HepG2 (cell line): Measurements from ENCODE around the gene RBBP9. TPM values are rescaled to one million over a fixed set of nuclear protein-coding genes. Genes with fewer than 3 reads are reported as not detected.

ENCODE experiments used
- ATF4 ChIP-seq, 2 experiments: fragments of 450-650 bp in 1 of 2; sonication (generic) in 1 of 2; formaldehyde crosslinking; IDR thresholded peaks; 2 replicates each; pipeline versions ENCODE4 v1.5.0 to v1.8.0; 2020 to 2022; ENCODE audit warnings: mild to moderate bottlenecking in 1 of 2, missing genetic modification reagents in 1 of 2
- ATF6 ChIP-seq: sonication (generic); formaldehyde crosslinking; conservative IDR thresholded peaks from 2 replicates; pipeline ENCODE4 v1.4.0; 2020; ENCODE audit warnings: missing genetic modification reagents
- BORCS8-MEF2B ChIP-seq: sonication (generic); formaldehyde crosslinking; IDR thresholded peaks from 2 replicates; pipeline ENCODE4 v1.8.0; 2022; ENCODE audit warnings: mild to moderate bottlenecking, missing genetic modification reagents
- ERF ChIP-seq: IDR thresholded peaks from 2 replicates; pipeline ENCODE4 v1.6.1; 2018; ENCODE audit warnings: missing biosample characterization, missing genetic modification reagents
- FOXK2 ChIP-seq: fragments of 450-650 bp; IDR thresholded peaks from 2 replicates; pipeline ENCODE4 v1.6.1; 2016
- KDM2A ChIP-seq: sonication (generic); formaldehyde crosslinking; IDR thresholded peaks from 2 replicates; pipeline ENCODE4 v1.4.0; 2020; ENCODE audit warnings: low read depth, missing genetic modification reagents, borderline replicate concordance
- MAZ ChIP-seq, 2 experiments: sonication (generic) in 1 of 2; formaldehyde crosslinking in 1 of 2; IDR thresholded peaks; 2 replicates each; pipeline versions ENCODE4 v1.5.0 to v1.6.1; 2012 to 2020; ENCODE audit warnings: low read depth in 2 of 2, mild to moderate bottlenecking in 2 of 2, borderline replicate concordance in 1 of 2, improper control_type of control experiment in 1 of 2, low read length in 1 of 2, missing genetic modification reagents in 1 of 2, moderate library complexity in 1 of 2
- MYC ChIP-seq: sonication (generic); formaldehyde crosslinking; IDR thresholded peaks from 2 replicates; pipeline ENCODE4 v1.9.0; 2021; ENCODE audit warnings: missing genetic modification reagents, borderline replicate concordance
- NCOA1 ChIP-seq: sonication (generic); formaldehyde crosslinking; IDR thresholded peaks from 2 replicates; pipeline ENCODE4 v1.9.0; 2021; ENCODE audit warnings: missing genetic modification reagents
- TCF7L2 ChIP-seq: IDR thresholded peaks from 2 replicates; pipeline ENCODE4 v1.6.1; 2011; ENCODE audit warnings: mild to moderate bottlenecking, low read depth, low read length, moderate library complexity
- TOPORS ChIP-seq: sonication (generic); formaldehyde crosslinking; IDR thresholded peaks from 2 replicates; pipeline ENCODE4 v1.8.0; 2023; ENCODE audit warnings: mild to moderate bottlenecking, missing genetic modification reagents
- ZBTB14 ChIP-seq: sonication (generic); formaldehyde crosslinking; IDR thresholded peaks from 2 replicates; pipeline ENCODE4 v1.4.0; 2020; ENCODE audit warnings: missing genetic modification reagents
- ZFP90 ChIP-seq: sonication (generic); formaldehyde crosslinking; IDR thresholded peaks from 2 replicates; pipeline ENCODE4 v1.8.0; 2022; ENCODE audit warnings: missing genetic modification reagents, mild to moderate bottlenecking, inconsistent platforms, borderline replicate concordance
- ZNF205 ChIP-seq: IDR thresholded peaks from 2 replicates; pipeline ENCODE4 v1.6.1; 2018; ENCODE audit warnings: missing biosample characterization, missing genetic modification reagents
- ZNF234 ChIP-seq: sonication (generic); formaldehyde crosslinking; conservative IDR thresholded peaks from 2 replicates; pipeline ENCODE4 v1.5.1; 2020; ENCODE audit warnings: mild to moderate bottlenecking, missing genetic modification reagents
- ZNF275 ChIP-seq: sonication (generic); formaldehyde crosslinking; IDR thresholded peaks from 2 replicates; pipeline ENCODE4 v1.8.0; 2022; ENCODE audit warnings: missing genetic modification reagents, mild to moderate bottlenecking, inconsistent platforms, borderline replicate concordance
- ZNF3 ChIP-seq: IDR thresholded peaks from 2 replicates; pipeline ENCODE4 v1.7.0; 2017; ENCODE audit warnings: inconsistent platforms
- ZNF496 ChIP-seq: sonication (generic); formaldehyde crosslinking; IDR thresholded peaks from 2 replicates; pipeline ENCODE4 v1.8.1; 2023; ENCODE audit warnings: mild to moderate bottlenecking, moderate library complexity, missing genetic modification reagents; ENCODE audit not compliant: insufficient replicate concordance
- ZNF562 ChIP-seq: sonication (generic); formaldehyde crosslinking; IDR thresholded peaks from 2 replicates; pipeline ENCODE4 v1.8.0; 2022; ENCODE audit warnings: missing genetic modification reagents, borderline replicate concordance
- ZNF770 ChIP-seq: sonication (generic); formaldehyde crosslinking; IDR thresholded peaks from 2 replicates; pipeline ENCODE4 v1.5.0; 2020; ENCODE audit warnings: mild to moderate bottlenecking, missing genetic modification reagents
- ZSCAN21 ChIP-seq: sonication (generic); formaldehyde crosslinking; IDR thresholded peaks from 2 replicates; pipeline ENCODE4 v1.8.0; 2022; ENCODE audit warnings: mild to moderate bottlenecking, missing genetic modification reagents, moderate library complexity, borderline replicate concordance
- polyA plus RNA-seq, 8 experiments: library from polyadenylated mRNA; depleted of rRNA in 3 of 8; stranded (reverse) in 7 of 8; unstranded in 1 of 8; fragments of >200 nt; fragmentation: Illumina TruSeq in 4 of 8; extraction: Trizol in 4 of 8; gene quantifications; 2 replicates each; pipeline versions ENCODE4 v1.2.1 to v1.2.3, GENCODE V29; 2011 to 2016; ENCODE audit warnings: low read depth in 4 of 8, missing spikeins in 1 of 8, mixed read lengths in 1 of 8; ENCODE audit not compliant: insufficient read depth in 1 of 8
- total RNA-seq, 5 experiments: library from RNA; depleted of rRNA; stranded (reverse); fragments of >200 nt; fragmentation: Illumina TruSeq; extraction: Trizol; gene quantifications; 2 replicates each; pipeline ENCODE4 v1.2.3, GENCODE V29; 2016; ENCODE audit warnings: low read depth in 1 of 5

Gene RBBP9
- total and polyA plus RNA-seq, 2 of the 13 experiments (the other 11 are each of a cell fraction or from before 2014, with no cell fraction given), result 28.0 to 56.3 TPM

- TF ChIP-seq ZNF275 (CRISPR knock-in tag), result peak; percentile 67; the same call in 1 of the 2 replicates
- peak; percentile 97 for TF ChIP-seq KDM2A (CRISPR knock-in tag)
- peak; percentile 91 for TF ChIP-seq MYC (CRISPR knock-in tag)
- no peak for TF ChIP-seq ZNF496 (CRISPR knock-in tag)
- no peak for TF ChIP-seq ZNF3 (CRISPR knock-in tag)
- TF ChIP-seq ZBTB14 (CRISPR knock-in tag), result no peak
- peak; percentile 74 for TF ChIP-seq ZNF205 (CRISPR knock-in tag)
- peak in 1 of 2 experiments; percentile 22; a peak in 1 of 4 replicates for TF ChIP-seq ATF4 (CRISPR knock-in tag; IDR thresholded peaks at IDR 0.05)
- 0 out of 2 replicates have a peak, but pooled peaks have one; percentile 85 for TF ChIP-seq ATF6 (CRISPR knock-in tag)
- TF ChIP-seq MAZ (IDR thresholded peaks at IDR 0.05; ENCODE audit: borderline replicate concordance, low read depth, low read length), result peak; percentile 66; the same call in 1 of the 2 replicates
- peak; percentile 83; the same call in 1 of the 2 replicates for TF ChIP-seq MAZ (CRISPR knock-in tag; IDR thresholded peaks at IDR 0.05; ENCODE audit: low read depth)
- TF ChIP-seq ZNF770, result peak; percentile 66
- no peak for TF ChIP-seq ZNF234 (CRISPR knock-in tag)
- no peak for TF ChIP-seq ZNF562 (CRISPR knock-in tag)
- peak; percentile 62 for TF ChIP-seq NCOA1 (CRISPR knock-in tag)
- peak; percentile 87 for TF ChIP-seq ERF (CRISPR knock-in tag)
- peak; percentile 72 for TF ChIP-seq ZFP90 (CRISPR knock-in tag)
- 0 out of 2 replicates have a peak, but pooled peaks have one; percentile 41 for TF ChIP-seq ZSCAN21 (CRISPR knock-in tag)
- TF ChIP-seq FOXK2, result 0 out of 2 replicates have a peak, but pooled peaks have one; percentile 26
- no peak; the same call in none of the 2 replicates for TF ChIP-seq TOPORS (CRISPR knock-in tag)
- TF ChIP-seq TCF7L2, result no peak
- TF ChIP-seq BORCS8-MEF2B (CRISPR knock-in tag), result no peak; the same call in 1 of the 2 replicates
Observed at GRCh38 chr20:18466894-18467730, 29.9 kb downstream of the RBBP9 start, which contains the start of the genes DZANK1 and POLR3F (continued).
